Skeletal muscle cell (primary cell): ENCODE results near the gene PAPPA.

Experiments used
- DNase-seq: peaks from one replicate; pipeline ENCODE4 v3.0.0-alpha.2; 2010; ENCODE audit warnings: low read depth
- H3K4me3 ChIP-seq: 2 replicates; pipeline ENCODE4 v1.5.1; 2011; ENCODE audit warnings: low read depth, mild to moderate bottlenecking, control low read depth, low read length, moderate library complexity

PAPPA gene, protein sequence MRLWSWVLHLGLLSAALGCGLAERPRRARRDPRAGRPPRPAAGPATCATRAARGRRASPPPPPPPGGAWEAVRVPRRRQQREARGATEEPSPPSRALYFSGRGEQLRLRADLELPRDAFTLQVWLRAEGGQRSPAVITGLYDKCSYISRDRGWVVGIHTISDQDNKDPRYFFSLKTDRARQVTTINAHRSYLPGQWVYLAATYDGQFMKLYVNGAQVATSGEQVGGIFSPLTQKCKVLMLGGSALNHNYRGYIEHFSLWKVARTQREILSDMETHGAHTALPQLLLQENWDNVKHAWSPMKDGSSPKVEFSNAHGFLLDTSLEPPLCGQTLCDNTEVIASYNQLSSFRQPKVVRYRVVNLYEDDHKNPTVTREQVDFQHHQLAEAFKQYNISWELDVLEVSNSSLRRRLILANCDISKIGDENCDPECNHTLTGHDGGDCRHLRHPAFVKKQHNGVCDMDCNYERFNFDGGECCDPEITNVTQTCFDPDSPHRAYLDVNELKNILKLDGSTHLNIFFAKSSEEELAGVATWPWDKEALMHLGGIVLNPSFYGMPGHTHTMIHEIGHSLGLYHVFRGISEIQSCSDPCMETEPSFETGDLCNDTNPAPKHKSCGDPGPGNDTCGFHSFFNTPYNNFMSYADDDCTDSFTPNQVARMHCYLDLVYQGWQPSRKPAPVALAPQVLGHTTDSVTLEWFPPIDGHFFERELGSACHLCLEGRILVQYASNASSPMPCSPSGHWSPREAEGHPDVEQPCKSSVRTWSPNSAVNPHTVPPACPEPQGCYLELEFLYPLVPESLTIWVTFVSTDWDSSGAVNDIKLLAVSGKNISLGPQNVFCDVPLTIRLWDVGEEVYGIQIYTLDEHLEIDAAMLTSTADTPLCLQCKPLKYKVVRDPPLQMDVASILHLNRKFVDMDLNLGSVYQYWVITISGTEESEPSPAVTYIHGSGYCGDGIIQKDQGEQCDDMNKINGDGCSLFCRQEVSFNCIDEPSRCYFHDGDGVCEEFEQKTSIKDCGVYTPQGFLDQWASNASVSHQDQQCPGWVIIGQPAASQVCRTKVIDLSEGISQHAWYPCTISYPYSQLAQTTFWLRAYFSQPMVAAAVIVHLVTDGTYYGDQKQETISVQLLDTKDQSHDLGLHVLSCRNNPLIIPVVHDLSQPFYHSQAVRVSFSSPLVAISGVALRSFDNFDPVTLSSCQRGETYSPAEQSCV (N-terminal part only)

DNA sequence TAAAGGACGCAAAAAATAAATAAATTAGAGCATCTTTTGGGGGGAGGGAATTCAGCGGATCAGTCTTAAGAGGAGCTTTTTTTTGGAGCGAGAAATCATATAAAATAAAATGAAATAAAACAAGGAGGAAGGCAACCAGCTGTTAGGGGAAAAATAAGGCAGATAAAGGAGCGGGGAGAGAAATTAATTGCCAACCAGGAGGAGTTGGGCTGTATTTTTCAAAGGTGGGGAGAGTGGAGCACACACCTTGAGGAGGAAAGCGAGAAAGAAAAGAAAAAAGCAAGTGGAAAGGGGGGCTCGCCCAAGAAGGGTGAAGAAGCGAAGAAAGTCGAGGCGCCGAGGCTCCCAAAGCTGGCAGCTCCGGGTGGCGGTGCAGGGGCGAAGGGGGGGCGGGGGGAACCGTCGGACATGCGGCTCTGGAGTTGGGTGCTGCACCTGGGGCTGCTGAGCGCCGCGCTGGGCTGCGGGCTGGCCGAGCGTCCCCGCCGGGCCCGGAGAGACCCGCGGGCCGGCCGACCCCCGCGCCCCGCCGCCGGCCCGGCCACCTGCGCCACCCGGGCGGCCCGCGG, at the start of gene PAPPA:
Gene PAPPA (plus strand): TSS at position 27 of the 569 bp plus-strand sequence. CDS start 382 bp downstream, at position 409.
- peak within 1 kb of the TSS; percentile 74 for H3K4me3 ChIP-seq
- DNase-seq: no peak

DNA sequence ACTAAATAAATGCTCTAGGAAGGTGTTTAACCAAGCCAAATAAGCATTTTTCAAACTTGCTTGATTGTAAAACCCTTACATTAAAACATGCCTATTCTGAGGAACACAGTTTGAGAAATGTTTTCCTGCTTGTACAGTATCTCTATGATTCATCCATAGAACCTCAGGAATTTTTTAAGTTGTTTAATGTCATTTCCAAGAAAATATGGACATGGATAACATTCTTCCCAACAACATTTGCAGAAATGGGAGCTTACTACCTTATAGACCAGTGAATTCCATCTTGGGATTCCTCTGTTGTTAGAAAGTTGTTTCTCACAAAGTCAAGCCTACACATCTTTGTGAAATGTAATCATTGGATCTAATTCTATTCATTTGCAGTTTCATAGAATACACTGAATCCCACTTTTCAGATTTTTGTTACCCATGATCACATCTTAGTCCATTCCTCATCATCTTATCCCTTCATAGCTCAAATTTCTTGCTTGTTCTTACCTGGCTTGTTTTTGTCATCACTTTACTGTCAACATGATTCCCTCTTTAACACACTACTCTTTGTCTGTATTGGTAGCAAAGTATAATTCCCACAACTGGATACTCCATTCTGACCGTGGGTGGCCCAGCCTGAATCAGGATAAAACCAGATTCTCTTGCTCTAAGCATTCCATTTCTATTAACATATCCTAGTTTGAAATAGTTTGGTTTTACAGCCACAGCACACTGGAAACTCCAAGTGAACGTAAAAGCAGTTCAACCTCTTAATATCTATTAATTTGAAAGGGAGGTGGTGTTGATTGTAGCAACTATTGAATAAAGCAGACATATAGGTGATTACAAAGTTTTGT, 49.4 kb upstream of the PAPPA start:
- no peak for DNase-seq
- H3K4me3 ChIP-seq: no peak overlapping the region

DNA sequence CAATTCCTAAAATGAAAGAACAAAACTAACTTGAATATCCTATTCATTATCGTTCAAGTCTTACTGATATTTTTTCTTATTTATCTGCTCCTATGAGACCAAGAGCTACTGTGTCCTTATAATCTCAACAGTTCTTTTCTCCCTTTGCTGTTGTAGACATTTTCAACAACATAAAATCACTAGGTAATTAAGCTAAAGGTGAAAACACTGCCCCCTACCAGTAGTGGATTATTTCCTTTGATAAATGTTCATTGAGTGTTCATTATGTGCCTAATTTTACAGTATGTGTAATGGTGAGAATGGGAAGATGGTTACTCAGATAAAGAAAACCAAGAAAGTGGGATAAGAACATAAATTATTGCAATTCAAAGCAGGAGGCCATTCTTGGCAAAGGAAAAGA, 41.4 kb upstream of the PAPPA start:
- H3K4me3 ChIP-seq: no peak overlapping the region
- DNase-seq: no peak

DNA sequence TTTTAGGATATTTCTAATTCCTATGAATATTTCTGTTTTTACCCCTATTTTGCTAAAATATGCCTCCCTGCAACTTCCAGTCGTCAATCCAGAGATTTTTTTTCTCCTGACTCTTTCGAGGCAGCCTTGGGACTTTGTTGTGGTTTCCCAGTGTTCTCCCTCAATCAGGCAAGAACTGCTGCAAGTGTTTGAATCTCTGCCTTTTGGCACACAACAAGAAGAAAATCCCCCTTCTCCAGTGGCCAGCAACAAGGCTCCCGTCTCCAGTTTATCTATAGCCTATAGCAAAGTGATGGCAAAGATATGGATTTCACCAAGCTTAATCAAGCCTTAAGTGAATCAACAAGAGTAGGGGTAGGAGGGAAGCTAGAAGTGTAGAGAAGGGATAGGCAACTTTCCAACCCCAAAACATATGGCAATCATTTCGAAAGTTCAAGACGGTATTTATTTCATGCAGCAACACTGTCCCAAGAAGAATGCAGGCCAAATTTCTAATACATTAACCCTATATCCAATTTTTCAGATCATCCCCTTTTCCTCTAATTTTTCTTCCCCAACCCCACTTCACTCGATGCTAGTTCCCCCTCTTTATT, 37.7 kb upstream of the PAPPA start:
- no peak overlapping the region for H3K4me3 ChIP-seq
- DNase-seq: peak; percentile 51

DNA sequence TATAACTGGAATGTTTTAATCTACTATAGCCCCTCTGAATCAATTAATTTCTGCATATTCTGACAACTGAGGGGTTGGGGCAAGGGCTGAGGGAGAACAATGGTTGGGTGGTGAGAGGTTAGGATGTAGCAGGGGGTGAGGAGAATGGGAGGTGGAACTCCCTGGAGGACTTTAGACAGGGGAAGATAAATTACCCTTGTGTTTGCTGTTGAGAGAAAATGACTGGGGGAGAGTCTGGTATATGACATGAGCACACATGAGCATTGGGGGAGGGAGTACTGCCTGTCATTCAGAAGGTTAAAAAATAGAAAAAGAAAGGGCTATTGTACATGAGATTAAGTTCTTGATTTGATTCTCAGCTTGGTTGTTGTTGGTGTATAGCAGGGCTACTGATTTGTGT, 37.2 kb upstream of the PAPPA start:
- no peak for DNase-seq
- H3K4me3 ChIP-seq: no peak overlapping the region

DNA sequence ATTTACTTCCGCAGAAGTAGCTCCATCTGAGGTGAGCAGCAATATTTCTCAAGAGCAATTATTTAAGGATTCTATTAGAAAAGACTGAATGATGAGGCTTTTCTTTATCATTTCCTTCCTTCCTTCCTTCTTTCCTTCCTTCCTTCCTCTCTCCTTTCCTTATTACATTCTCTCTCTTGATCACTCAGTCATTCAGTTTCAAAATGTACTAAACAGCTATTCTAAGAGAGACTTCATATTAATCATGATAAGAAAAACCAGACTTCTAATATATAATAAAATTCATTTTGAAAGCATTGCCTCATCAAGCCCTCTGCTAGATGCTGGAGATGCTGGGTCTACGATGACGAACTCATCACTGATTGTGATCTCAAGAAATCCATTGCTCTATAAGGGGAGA, 30.4 kb upstream of the PAPPA start:
- no peak overlapping the region for H3K4me3 ChIP-seq
- no peak for DNase-seq

DNA sequence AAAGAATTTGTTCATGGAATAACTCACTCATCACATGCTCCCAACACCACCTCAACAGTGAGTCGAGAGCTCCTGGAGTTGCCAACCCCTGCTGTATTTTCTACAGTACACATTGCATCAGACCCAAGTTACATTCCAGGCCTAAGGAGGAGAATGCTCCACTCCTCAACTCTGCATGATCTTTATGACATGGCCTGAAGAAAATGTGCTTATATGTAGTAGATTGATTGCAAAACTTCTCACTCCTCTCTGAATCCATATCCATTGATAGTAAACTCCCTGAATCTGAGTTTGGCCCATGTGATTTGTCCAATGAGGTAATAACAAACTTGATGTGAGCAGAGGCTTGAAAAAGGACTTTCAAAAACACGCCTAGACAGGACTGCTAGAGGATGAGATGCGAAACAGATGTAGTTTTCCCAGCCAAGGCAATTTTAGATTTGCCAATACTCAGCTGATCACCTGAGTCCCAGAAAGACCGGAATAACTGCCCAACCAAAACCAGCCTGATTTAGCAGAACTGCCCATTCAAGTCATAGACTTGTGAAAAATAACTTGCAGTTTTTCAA, 29.0 kb upstream of the PAPPA start:
- DNase-seq: peak; percentile 89
- no peak overlapping the region for H3K4me3 ChIP-seq

DNA sequence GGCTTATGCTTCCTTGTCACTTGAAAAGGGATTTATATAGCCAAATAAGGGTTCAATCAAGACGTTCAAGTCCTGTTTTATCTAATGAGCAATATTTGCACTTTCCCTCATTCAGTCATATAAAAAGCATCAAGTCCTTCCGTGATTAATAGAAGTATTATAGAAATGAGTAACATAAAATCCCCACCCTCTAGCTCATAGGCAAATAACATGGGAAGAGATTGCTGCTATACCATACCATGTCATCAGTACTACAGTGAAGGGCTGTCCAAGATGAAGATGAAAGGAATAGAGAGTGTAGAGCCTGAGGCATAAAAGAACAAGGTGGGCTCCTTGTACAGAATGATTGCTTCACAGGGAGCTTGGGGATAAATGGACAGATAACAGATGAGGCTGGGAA, 20.4 kb upstream of the PAPPA start:
- no peak for DNase-seq

DNA sequence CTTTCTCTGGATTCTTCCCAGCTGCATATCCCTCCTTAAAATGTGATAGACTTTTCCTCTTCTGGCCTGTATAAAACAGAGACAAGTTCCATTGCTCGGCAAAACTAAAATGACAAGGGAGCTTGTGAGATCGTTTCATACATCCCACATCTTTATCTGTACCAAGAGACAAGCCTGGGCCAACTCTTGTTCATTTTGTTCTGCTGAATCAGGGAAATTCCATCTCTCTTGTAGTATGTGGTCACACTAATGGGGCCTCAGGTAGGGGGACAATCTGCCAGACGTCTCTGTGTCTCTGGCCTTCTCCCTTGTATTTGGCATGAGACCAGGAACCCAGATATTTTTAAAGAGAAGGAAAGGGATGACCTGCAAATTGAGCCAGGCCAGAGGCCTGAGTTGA, 18.6 kb upstream of the PAPPA start:
- DNase-seq: no peak
- H3K4me3 ChIP-seq: no peak overlapping the region

More for the DNA sequence above, 20.4 kb upstream of the PAPPA start:
- H3K4me3 ChIP-seq: no peak overlapping the region

DNA sequence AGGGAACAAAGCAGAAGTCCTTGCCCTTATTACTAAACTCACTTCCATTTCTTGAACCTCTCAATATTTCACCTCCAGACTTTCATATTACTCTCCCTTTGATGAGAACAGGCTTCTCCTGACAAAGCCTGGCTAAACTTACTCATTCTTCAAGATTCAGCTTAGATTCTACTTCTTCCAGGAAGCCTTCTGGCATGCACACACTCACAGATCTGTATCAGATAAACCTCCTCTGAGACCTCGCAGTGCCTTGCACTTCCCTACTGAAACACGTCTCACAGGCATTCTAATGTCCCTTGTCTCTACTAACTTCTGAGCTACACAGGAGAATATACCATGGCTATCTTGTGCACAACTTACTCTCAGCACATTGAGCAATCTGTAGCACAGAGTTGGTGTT, 16.6 kb upstream of the PAPPA start:
- no peak for DNase-seq
- H3K4me3 ChIP-seq: no peak overlapping the region

DNA sequence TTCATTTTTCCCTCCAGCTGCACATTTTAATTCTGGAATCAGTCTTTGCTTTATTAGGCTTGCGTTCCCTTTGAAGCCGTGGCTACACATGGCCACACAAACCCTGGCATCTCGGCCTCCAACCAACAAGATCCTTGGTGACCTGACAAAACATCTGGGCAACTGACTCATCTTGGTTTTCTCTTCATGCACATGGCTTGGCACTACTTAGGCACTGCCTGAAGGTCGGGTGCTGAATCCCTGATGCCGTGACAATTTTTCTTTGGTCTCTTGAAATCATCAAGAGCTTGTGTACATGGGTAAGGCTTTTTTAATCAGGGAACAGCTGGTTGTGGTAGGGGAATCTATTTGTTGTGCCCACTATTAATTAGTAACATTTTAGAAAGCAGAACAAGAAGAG, 16.0 kb upstream of the PAPPA start:
- H3K4me3 ChIP-seq: no peak overlapping the region
- DNase-seq: no peak

DNA sequence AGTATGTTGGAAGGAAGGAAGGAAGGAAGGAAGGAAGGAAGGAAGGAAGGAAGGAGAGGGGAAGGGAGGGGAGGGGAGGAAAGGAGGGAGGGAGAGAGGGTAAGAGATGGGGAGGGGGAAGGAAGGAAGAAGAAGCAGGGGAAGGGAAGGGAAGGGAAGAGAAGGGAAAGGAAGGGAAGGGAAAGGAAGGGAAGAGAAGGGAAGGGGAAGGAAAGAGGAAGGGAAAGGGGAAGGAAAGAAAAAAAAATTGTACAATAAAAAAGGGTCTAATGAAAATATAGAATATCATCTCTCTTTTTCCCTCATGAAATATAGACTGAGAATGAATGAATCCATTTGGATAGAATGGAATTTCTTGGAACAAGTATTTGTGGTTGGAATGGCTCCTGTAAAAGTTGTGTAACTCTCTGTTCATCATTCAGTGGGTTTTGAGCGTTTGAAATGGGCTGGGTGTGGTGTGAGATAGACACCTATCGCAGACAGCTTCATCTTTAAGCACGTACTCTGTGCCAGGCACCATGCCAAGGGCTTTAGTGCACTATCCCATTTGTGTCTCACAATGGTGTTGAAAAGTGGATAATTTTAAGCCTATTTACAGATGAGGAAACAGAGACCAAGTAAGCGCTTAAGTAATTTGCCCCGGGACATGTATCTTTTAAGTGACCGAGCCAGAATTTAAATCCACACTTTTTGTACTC, 11.6 kb upstream of the PAPPA start:
- H3K4me3 ChIP-seq: no peak overlapping the region
- no peak for DNase-seq

DNA sequence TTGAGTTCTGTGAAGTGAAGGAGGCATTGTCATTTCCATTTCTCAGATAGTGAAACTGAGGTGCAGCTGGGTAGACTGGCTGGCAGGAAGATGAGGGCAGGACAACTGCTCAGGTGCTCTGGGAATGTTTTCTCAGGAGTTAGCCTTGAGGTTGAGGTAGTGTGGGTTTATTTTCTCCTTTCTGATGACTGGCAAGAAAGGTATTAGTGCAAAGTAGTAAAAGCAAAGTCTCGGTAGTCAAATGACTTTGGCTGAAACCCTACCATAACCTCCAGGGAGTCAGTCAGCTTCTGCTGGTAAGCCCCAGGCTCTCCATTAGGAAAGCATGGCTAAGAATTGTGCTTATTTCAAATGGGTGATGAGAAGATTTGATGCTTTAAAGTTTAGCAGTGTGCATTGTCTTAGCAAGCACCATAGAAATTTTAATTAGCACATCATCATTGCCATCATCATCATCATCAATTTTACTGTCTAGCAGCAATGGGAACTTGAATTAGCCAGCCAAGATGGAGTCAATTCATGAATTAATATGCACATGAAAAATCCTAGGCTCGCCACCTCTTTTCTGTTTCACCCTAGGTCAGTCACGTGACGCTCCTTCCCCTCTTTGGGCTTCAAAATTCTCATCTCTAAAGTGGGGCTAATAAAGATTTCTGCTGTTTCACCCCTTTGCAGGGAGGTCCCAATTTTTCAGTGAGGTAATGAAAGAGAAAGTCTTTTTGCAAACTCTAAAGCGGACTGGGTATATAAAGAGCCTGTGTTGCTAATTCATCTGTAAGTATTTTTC, 10.7 kb upstream of the PAPPA start:
- no peak for DNase-seq
- no peak overlapping the region for H3K4me3 ChIP-seq

DNA sequence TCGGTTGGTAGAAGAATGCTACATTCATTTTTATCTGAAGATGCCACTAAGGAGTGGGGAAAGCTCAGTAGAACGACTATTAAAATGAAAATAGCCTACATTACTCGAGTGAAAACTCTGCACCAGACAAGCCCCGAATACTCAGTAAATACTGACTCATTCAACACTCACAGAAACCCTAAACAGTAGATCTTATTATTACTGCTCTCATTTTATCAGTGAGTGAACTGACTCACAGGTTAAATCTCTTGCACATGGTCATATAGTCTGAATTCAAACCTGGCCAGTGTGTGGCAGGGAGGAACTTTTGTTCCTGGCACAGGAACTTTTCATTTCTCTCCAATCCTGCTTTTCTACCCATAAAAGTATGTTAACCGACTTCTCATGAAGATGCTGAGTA, 9.6 kb upstream of the PAPPA start:
- no peak overlapping the region for H3K4me3 ChIP-seq
- no peak for DNase-seq

DNA sequence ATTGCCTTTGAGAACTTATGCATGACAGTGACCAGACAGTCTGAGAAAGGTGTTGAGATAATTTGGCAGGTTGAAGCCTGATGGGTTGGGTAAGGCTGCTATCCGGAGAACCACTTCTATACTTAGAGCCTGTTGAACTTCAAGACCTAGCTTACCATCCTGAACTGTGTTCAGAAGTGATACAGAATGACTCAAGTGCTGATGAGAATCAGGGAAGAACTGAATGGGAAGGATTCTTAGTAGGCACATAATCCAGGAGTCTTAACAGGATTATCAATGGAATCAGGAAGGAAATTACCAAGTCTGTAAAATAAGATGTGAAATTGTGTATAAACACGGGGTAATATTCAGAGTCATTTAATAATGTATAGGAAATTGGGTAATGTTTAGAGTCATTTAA, 9.0 kb upstream of the PAPPA start:
- DNase-seq: no peak
- H3K4me3 ChIP-seq: no peak overlapping the region

DNA sequence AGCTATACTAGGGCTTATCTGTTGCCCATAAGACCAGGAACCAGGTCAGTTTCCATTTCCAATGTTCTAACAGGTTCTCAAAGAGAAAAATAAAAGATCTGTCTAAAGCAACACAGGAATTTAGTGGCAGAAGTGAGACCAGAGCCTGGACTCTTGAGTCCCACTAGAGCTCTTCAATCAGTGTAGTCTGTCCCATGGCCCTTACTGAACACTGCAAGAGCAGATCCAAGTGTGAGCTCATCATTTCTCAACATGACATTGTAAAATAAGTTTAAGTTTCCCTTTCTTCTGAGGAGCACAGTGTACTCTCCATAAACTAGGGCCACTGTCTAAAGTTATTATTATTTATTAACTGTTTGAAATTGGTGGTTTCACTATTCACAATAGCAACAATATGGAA, 8.6 kb upstream of the PAPPA start:
- DNase-seq: no peak

DNA sequence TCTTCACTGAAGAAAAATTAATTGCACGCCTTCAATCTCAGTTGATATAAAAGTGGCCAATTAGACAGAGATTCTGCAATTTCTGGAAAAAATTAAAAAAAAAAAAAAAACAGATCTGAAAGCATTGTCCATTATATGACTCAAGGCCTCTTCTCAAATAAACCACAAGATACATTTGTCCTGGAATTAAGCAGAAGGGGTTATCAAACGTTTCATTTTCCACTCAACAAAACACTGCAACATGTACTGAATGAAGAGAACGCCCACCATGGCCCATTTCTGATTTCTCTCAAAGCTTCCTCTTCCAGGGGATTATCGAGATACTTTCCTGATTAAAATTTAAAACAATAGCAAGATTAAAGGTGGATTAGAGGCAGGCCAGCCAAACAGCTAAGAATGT, 5.8 kb upstream of the PAPPA start:
- DNase-seq: no peak
- H3K4me3 ChIP-seq: no peak overlapping the region

More for the DNA sequence above, 8.6 kb upstream of the PAPPA start:
- H3K4me3 ChIP-seq: no peak overlapping the region
